HepG2 (cell line): ENCODE results near the gene ARL5C. TPM values are rescaled to one million over a fixed set of nuclear protein-coding genes. Genes with fewer than 3 reads are reported as not detected.

Experiments
- ATAC-seq: fragments of 200-7000 bp; cut with Tn5 transposase; 3 replicates; pipeline ENCODE4 v1.9.1; 2020; ENCODE audit warnings: mild to moderate bottlenecking, moderate library complexity
- BruUV-seq: library from RNA; stranded (reverse); fragments of 400-500 nt; replicated peaks from 2 replicates; lab custom pipeline; 2021; lab: Mats Ljungman, UMichigan
- CTCF ChIA-PET: fragments of 300-600 bp; formaldehyde crosslinking; extraction: SDS; loops from one replicate; lab custom pipeline; 2021; ENCODE audit warnings: low total read pairs, inconsistent platforms, low intra/inter-chr PET ratio; lab: Yijun Ruan, JAX
- POLR2A ChIA-PET: fragments of 350-600 bp; sonication (Branson Sonifier 250); formaldehyde crosslinking; loops from one replicate; lab custom pipeline; 2020; ENCODE audit warnings: antibody characterized with exemption, inconsistent platforms; lab: Yijun Ruan, JAX
- DNase-seq: peaks from one replicate; pipeline ENCODE4 v3.0.0-alpha.2; 2015; ENCODE audit warnings: low spot score
- FAIRE-seq: peaks from 3 replicates; lab custom pipeline; 2011; peaks lifted over from hg19 to GRCh38; lab: Jason Lieb, UNC
- H2AFZ ChIP-seq: one replicate; pipeline ENCODE4 v1.6.1; 2011; ENCODE audit warnings: low read length, inconsistent platforms
- H3K27ac ChIP-seq: fragments of 300-600 bp; 3 replicates; pipeline ENCODE4 v1.8.0; 2011; ENCODE audit warnings: mixed run types, mild to moderate bottlenecking, mixed read lengths, low read length, inconsistent platforms; ENCODE audit not compliant: insufficient read depth; ENCODE audit errors: extremely low read length
- H3K27me3 ChIP-seq, 2 experiments: fragments of 200-600 bp in 1 of 2; 2 replicates in 1 of 2; 3 replicates in 1 of 2; pipeline versions ENCODE4 v1.6.0 to v1.8.0; 2011; ENCODE audit warnings: low read length in 2 of 2, mild to moderate bottlenecking in 2 of 2, moderate library complexity in 2 of 2, inconsistent platforms in 1 of 2; ENCODE audit not compliant: insufficient read depth in 2 of 2, control insufficient read depth in 1 of 2
- H3K36me3 ChIP-seq, 2 experiments: fragments of 200-600 bp in 1 of 2; replicated peaks in 1 of 2; 2 replicates in 1 of 2; 3 replicates in 1 of 2; pipeline versions ENCODE4 v1.5.1 to v1.8.0; 2011; ENCODE audit warnings: low read length in 2 of 2, inconsistent platforms in 1 of 2; ENCODE audit not compliant: insufficient read depth in 2 of 2, control insufficient read depth in 1 of 2
- H3K4me1 ChIP-seq: 2 replicates; pipeline ENCODE4 v1.5.1; 2012; ENCODE audit warnings: low read length, inconsistent platforms; ENCODE audit not compliant: insufficient read depth
- H3K4me2 ChIP-seq: 2 replicates; pipeline ENCODE4 v1.6.0; 2011; ENCODE audit warnings: low read depth, low read length, inconsistent platforms
- H3K4me3 ChIP-seq, 3 experiments: fragments of 200-600 bp in 1 of 3; sonication (generic), shearing (Covaris generic) in 1 of 3; replicated peaks in 1 of 3; 2 replicates each; pipeline ENCODE4 v1.5.1; 2011 to 2016; ENCODE audit warnings: low read length in 3 of 3, inconsistent platforms in 2 of 3, low read depth in 2 of 3, mild to moderate bottlenecking in 2 of 3, control low read depth in 1 of 3, mixed read lengths in 1 of 3; ENCODE audit not compliant: insufficient read depth in 1 of 3
- H3K79me2 ChIP-seq: one replicate; pipeline ENCODE4 v1.6.1; 2011; ENCODE audit warnings: low read length, inconsistent platforms; ENCODE audit not compliant: insufficient read depth
- H3K9ac ChIP-seq: 2 replicates; pipeline ENCODE4 v1.6.0; 2011; ENCODE audit warnings: mild to moderate bottlenecking, low read depth, low read length, inconsistent platforms; ENCODE audit not compliant: insufficient read depth
- H3K9me3 ChIP-seq: 2 replicates; pipeline ENCODE4 v1.5.1; 2012; ENCODE audit warnings: mild to moderate bottlenecking, low read length
- H4K20me1 ChIP-seq: 2 replicates; pipeline ENCODE4 v1.6.0; 2011; ENCODE audit warnings: inconsistent platforms, mild to moderate bottlenecking, low read length, moderate library complexity; ENCODE audit not compliant: insufficient read depth
- BHLHE40 ChIP-seq: IDR thresholded peaks from 2 replicates; pipeline ENCODE4 v1.6.1; 2011; ENCODE audit warnings: low read length, improper control_type of control experiment
- CBX2 ChIP-seq, 2 experiments: fragments of 200-600 bp in 1 of 2; sonication (generic); formaldehyde crosslinking in 1 of 2; IDR thresholded peaks; 2 replicates each; pipeline versions ENCODE4 v1.7.0 to v1.8.1; 2018 to 2022; ENCODE audit warnings: low read depth in 2 of 2, low read length in 1 of 2, mild to moderate bottlenecking in 1 of 2, missing genetic modification reagents in 1 of 2
- CEBPG ChIP-seq: IDR thresholded peaks from 2 replicates; pipeline ENCODE4 v1.6.1; 2016
- GPN1 ChIP-seq: sonication (generic); formaldehyde crosslinking; IDR thresholded peaks from 2 replicates; pipeline ENCODE4 v1.5.1; 2020; ENCODE audit warnings: missing genetic modification reagents, borderline replicate concordance
- GTF2F1 ChIP-seq: fragments of 150-350 bp; IDR thresholded peaks from 2 replicates; pipeline ENCODE4 v1.6.1; 2014; ENCODE audit warnings: low read length
- PHF21A ChIP-seq: sonication (generic); formaldehyde crosslinking; IDR thresholded peaks from 2 replicates; pipeline ENCODE4 v1.5.0; 2020; ENCODE audit warnings: mild to moderate bottlenecking, missing genetic modification reagents
- POLR2AphosphoS5 ChIP-seq: IDR thresholded peaks from 2 replicates; pipeline ENCODE4 v1.6.1; 2012; ENCODE audit warnings: low read depth, low read length
- ZFP36 ChIP-seq: fragments of 150-350 bp; IDR thresholded peaks from 2 replicates; pipeline ENCODE4 v1.6.1; 2018; ENCODE audit warnings: borderline replicate concordance, low read length, low read depth; ENCODE audit not compliant: partially characterized antibody
- ZMAT3 ChIP-seq: sonication (generic); formaldehyde crosslinking; conservative IDR thresholded peaks from 2 replicates; pipeline ENCODE4 v1.7.0; 2021; ENCODE audit warnings: missing genetic modification reagents
- WGBS: methylation state at CpG from one replicate; pipeline ENCODE4 v1.1.6; 2017; ENCODE audit warnings: low lambda C conversion rate; 5-methylcytosine and 5-hydroxymethylcytosine counted together
- in situ Hi-C: cut with HindIII; loops from 2 replicates; pipeline ENCODE4 v1.10.0; 2017; ENCODE audit warnings: low pct_unique_long_range_greater_than_20kb; ENCODE audit not compliant: extremely low pct_ligation_motif_present
- intact Hi-C: fragments of 100-400 bp; cut with micrococcal nuclease; formaldehyde crosslinking; loops from one replicate; pipeline ENCODE4 v1.10.0; 2022; ENCODE audit not compliant: unreplicated experiment
- polyA plus RNA-seq, 8 experiments: library from polyadenylated mRNA; depleted of rRNA in 3 of 8; stranded (reverse) in 7 of 8; unstranded in 1 of 8; fragments of >200 nt; fragmentation: Illumina TruSeq in 4 of 8; extraction: Trizol in 4 of 8; gene quantifications; 2 replicates each; pipeline versions ENCODE4 v1.2.1 to v1.2.3, GENCODE V29; 2011 to 2016; ENCODE audit warnings: low read depth in 4 of 8, missing spikeins in 1 of 8, mixed read lengths in 1 of 8; ENCODE audit not compliant: insufficient read depth in 1 of 8
- total RNA-seq, 5 experiments: library from RNA; depleted of rRNA; stranded (reverse); fragments of >200 nt; fragmentation: Illumina TruSeq; extraction: Trizol; gene quantifications; 2 replicates each; pipeline ENCODE4 v1.2.3, GENCODE V29; 2016; ENCODE audit warnings: low read depth in 1 of 5
- TF ChIP-seq, protein P1 (sequence below): sonication (generic); formaldehyde crosslinking; IDR thresholded peaks from 2 replicates; pipeline ENCODE4 v1.8.0; 2022; ENCODE audit warnings: mild to moderate bottlenecking, missing genetic modification reagents, moderate library complexity
- TF ChIP-seq, protein P2 (sequence below): IDR thresholded peaks from 2 replicates; pipeline ENCODE4 v1.6.1; 2016; ENCODE audit warnings: control low read depth
- TF ChIP-seq, protein P3 (sequence below): sonication (generic); formaldehyde crosslinking; IDR thresholded peaks from 2 replicates; pipeline ENCODE4 v1.4.0; 2020; ENCODE audit warnings: missing genetic modification reagents
- TF ChIP-seq, protein P4 (sequence below): sonication (generic); formaldehyde crosslinking; IDR thresholded peaks from 2 replicates; pipeline ENCODE4 v1.9.0; 2021; ENCODE audit warnings: missing genetic modification reagents, borderline replicate concordance
- TF ChIP-seq, protein P5 (sequence below): sonication (generic); formaldehyde crosslinking; IDR thresholded peaks from 2 replicates; pipeline ENCODE4 v1.4.0; 2020; ENCODE audit warnings: missing genetic modification reagents, borderline replicate concordance

Gene ARL5C
- total and polyA plus RNA-seq, 2 of the 13 experiments (the other 11 are each of a cell fraction or from before 2014, with no cell fraction given), result not detected

DNA sequence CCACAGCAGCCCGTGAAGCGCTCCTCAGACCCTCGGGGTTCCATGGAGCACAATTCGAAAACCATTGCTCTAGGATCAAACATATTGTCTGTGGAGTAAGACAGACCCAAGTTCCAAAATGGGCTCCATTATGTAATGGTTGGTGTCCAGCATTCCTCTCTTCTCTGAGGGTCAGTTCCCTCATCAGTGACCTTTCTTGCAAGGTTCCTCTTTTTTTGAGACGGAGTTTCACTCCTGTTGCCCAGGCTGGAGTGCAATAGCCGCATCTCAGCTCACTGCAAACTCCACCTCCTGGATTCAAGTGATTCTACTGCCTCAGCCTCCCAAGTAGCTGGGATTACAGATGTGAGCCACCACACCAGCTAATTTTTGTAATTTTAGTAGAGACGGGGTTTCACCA lies 43.0 kb downstream of the ARL5C start:
- H2AFZ ChIP-seq, result no peak overlapping the region
- no peak for TF ChIP-seq GTF2F1
- TF ChIP-seq, protein P1, sequence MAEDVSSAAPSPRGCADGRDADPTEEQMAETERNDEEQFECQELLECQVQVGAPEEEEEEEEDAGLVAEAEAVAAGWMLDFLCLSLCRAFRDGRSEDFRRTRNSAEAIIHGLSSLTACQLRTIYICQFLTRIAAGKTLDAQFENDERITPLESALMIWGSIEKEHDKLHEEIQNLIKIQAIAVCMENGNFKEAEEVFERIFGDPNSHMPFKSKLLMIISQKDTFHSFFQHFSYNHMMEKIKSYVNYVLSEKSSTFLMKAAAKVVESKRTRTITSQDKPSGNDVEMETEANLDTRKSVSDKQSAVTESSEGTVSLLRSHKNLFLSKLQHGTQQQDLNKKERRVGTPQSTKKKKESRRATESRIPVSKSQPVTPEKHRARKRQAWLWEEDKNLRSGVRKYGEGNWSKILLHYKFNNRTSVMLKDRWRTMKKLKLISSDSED (CRISPR knock-in tag), result no peak
- TF ChIP-seq BHLHE40, result no peak
- TF ChIP-seq, protein P2, sequence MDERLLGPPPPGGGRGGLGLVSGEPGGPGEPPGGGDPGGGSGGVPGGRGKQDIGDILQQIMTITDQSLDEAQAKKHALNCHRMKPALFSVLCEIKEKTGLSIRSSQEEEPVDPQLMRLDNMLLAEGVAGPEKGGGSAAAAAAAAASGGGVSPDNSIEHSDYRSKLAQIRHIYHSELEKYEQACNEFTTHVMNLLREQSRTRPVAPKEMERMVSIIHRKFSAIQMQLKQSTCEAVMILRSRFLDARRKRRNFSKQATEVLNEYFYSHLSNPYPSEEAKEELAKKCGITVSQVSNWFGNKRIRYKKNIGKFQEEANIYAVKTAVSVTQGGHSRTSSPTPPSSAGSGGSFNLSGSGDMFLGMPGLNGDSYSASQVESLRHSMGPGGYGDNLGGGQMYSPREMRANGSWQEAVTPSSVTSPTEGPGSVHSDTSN, result no peak
- TF ChIP-seq, protein P3, sequence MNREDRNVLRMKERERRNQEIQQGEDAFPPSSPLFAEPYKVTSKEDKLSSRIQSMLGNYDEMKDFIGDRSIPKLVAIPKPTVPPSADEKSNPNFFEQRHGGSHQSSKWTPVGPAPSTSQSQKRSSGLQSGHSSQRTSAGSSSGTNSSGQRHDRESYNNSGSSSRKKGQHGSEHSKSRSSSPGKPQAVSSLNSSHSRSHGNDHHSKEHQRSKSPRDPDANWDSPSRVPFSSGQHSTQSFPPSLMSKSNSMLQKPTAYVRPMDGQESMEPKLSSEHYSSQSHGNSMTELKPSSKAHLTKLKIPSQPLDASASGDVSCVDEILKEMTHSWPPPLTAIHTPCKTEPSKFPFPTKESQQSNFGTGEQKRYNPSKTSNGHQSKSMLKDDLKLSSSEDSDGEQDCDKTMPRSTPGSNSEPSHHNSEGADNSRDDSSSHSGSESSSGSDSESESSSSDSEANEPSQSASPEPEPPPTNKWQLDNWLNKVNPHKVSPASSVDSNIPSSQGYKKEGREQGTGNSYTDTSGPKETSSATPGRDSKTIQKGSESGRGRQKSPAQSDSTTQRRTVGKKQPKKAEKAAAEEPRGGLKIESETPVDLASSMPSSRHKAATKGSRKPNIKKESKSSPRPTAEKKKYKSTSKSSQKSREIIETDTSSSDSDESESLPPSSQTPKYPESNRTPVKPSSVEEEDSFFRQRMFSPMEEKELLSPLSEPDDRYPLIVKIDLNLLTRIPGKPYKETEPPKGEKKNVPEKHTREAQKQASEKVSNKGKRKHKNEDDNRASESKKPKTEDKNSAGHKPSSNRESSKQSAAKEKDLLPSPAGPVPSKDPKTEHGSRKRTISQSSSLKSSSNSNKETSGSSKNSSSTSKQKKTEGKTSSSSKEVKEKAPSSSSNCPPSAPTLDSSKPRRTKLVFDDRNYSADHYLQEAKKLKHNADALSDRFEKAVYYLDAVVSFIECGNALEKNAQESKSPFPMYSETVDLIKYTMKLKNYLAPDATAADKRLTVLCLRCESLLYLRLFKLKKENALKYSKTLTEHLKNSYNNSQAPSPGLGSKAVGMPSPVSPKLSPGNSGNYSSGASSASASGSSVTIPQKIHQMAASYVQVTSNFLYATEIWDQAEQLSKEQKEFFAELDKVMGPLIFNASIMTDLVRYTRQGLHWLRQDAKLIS (CRISPR knock-in tag), result no peak
- TF ChIP-seq CBX2 (IDR thresholded peaks at IDR 0.05; ENCODE audit: low read depth, low read length), result no peak
- TF ChIP-seq CBX2 (CRISPR knock-in tag; IDR thresholded peaks at IDR 0.05; ENCODE audit: low read depth), result no peak
- no peak for TF ChIP-seq GPN1
- TF ChIP-seq ZFP36, result no peak
- no peak for TF ChIP-seq CEBPG (CRISPR knock-in tag)
- no peak for TF ChIP-seq POLR2AphosphoS5
- no peak for TF ChIP-seq ZMAT3 (CRISPR knock-in tag)
- TF ChIP-seq, protein P4, sequence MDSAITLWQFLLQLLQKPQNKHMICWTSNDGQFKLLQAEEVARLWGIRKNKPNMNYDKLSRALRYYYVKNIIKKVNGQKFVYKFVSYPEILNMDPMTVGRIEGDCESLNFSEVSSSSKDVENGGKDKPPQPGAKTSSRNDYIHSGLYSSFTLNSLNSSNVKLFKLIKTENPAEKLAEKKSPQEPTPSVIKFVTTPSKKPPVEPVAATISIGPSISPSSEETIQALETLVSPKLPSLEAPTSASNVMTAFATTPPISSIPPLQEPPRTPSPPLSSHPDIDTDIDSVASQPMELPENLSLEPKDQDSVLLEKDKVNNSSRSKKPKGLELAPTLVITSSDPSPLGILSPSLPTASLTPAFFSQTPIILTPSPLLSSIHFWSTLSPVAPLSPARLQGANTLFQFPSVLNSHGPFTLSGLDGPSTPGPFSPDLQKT, result no peak
- TF ChIP-seq, protein P5, sequence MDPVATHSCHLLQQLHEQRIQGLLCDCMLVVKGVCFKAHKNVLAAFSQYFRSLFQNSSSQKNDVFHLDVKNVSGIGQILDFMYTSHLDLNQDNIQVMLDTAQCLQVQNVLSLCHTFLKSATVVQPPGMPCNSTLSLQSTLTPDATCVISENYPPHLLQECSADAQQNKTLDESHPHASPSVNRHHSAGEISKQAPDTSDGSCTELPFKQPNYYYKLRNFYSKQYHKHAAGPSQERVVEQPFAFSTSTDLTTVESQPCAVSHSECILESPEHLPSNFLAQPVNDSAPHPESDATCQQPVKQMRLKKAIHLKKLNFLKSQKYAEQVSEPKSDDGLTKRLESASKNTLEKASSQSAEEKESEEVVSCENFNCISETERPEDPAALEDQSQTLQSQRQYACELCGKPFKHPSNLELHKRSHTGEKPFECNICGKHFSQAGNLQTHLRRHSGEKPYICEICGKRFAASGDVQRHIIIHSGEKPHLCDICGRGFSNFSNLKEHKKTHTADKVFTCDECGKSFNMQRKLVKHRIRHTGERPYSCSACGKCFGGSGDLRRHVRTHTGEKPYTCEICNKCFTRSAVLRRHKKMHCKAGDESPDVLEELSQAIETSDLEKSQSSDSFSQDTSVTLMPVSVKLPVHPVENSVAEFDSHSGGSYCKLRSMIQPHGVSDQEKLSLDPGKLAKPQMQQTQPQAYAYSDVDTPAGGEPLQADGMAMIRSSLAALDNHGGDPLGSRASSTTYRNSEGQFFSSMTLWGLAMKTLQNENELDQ, result no peak
- TF ChIP-seq PHF21A (CRISPR knock-in tag), result no peak
- ChIA-PET CTCF (no interaction called here), POLR2A (no interaction called here)
- no TSS peak for BruUV-seq
- no peak overlapping the region for H3K9ac ChIP-seq
- in situ Hi-C loops, result no loop called here
- H3K9me3 ChIP-seq, result no peaks in the 10 kb centered on the region
- peaks cover 2 to 16% of the 10 kb centered on the region in 2 experiments; a peak in 4 of 5 replicates for H3K27me3 ChIP-seq
- no peak overlapping the region for H3K4me3 ChIP-seq
- ATAC-seq (no peak), FAIRE-seq (no peak), DNase-seq (no peak)
- intact Hi-C loops, result no loop called here
- H3K27ac ChIP-seq, result no peak overlapping the region
- 47% methylated on average over 7 of the region's 7 CpGs for WGBS
- H3K4me1 ChIP-seq, result no peaks in the 10 kb centered on the region
- H3K4me2 ChIP-seq, result no peak overlapping the region
- H3K36me3 ChIP-seq, result no peaks in the 10 kb centered on the region
- no peaks in the 10 kb centered on the region for H4K20me1 ChIP-seq
- no peaks in the 10 kb centered on the region for H3K79me2 ChIP-seq
